HepG2 (cell line): Measurements from ENCODE around the gene INPP5E. TPM values are rescaled to one million over a fixed set of nuclear protein-coding genes. Genes with fewer than 3 reads are reported as not detected.

Experiments
- ATAC-seq: fragments of 200-7000 bp; cut with Tn5 transposase; 3 replicates; pipeline ENCODE4 v1.9.1; 2020; ENCODE audit warnings: mild to moderate bottlenecking, moderate library complexity
- BruUV-seq: library from RNA; stranded (reverse); fragments of 400-500 nt; replicated peaks from 2 replicates; lab custom pipeline; 2021; lab: Mats Ljungman, UMichigan
- CTCF ChIA-PET: fragments of 300-600 bp; formaldehyde crosslinking; extraction: SDS; loops from one replicate; lab custom pipeline; 2021; ENCODE audit warnings: low total read pairs, inconsistent platforms, low intra/inter-chr PET ratio; lab: Yijun Ruan, JAX
- POLR2A ChIA-PET: fragments of 350-600 bp; sonication (Branson Sonifier 250); formaldehyde crosslinking; loops from one replicate; lab custom pipeline; 2020; ENCODE audit warnings: antibody characterized with exemption, inconsistent platforms; lab: Yijun Ruan, JAX
- DNase-seq: peaks from one replicate; pipeline ENCODE4 v3.0.0-alpha.2; 2015; ENCODE audit warnings: low spot score
- FAIRE-seq: peaks from 3 replicates; lab custom pipeline; 2011; peaks lifted over from hg19 to GRCh38; lab: Jason Lieb, UNC
- H2AFZ ChIP-seq: one replicate; pipeline ENCODE4 v1.6.1; 2011; ENCODE audit warnings: low read length, inconsistent platforms
- H3K27ac ChIP-seq: fragments of 300-600 bp; 3 replicates; pipeline ENCODE4 v1.8.0; 2011; ENCODE audit warnings: mixed run types, mild to moderate bottlenecking, mixed read lengths, low read length, inconsistent platforms; ENCODE audit not compliant: insufficient read depth; ENCODE audit errors: extremely low read length
- H3K27me3 ChIP-seq, 2 experiments: fragments of 200-600 bp in 1 of 2; 2 replicates in 1 of 2; 3 replicates in 1 of 2; pipeline versions ENCODE4 v1.6.0 to v1.8.0; 2011; ENCODE audit warnings: low read length in 2 of 2, mild to moderate bottlenecking in 2 of 2, moderate library complexity in 2 of 2, inconsistent platforms in 1 of 2; ENCODE audit not compliant: insufficient read depth in 2 of 2, control insufficient read depth in 1 of 2
- H3K36me3 ChIP-seq, 2 experiments: fragments of 200-600 bp in 1 of 2; replicated peaks in 1 of 2; 2 replicates in 1 of 2; 3 replicates in 1 of 2; pipeline versions ENCODE4 v1.5.1 to v1.8.0; 2011; ENCODE audit warnings: low read length in 2 of 2, inconsistent platforms in 1 of 2; ENCODE audit not compliant: insufficient read depth in 2 of 2, control insufficient read depth in 1 of 2
- H3K4me1 ChIP-seq: 2 replicates; pipeline ENCODE4 v1.5.1; 2012; ENCODE audit warnings: low read length, inconsistent platforms; ENCODE audit not compliant: insufficient read depth
- H3K4me2 ChIP-seq: 2 replicates; pipeline ENCODE4 v1.6.0; 2011; ENCODE audit warnings: low read depth, low read length, inconsistent platforms
- H3K4me3 ChIP-seq, 3 experiments: fragments of 200-600 bp in 1 of 3; sonication (generic), shearing (Covaris generic) in 1 of 3; replicated peaks in 1 of 3; 2 replicates each; pipeline ENCODE4 v1.5.1; 2011 to 2016; ENCODE audit warnings: low read length in 3 of 3, inconsistent platforms in 2 of 3, low read depth in 2 of 3, mild to moderate bottlenecking in 2 of 3, control low read depth in 1 of 3, mixed read lengths in 1 of 3; ENCODE audit not compliant: insufficient read depth in 1 of 3
- H3K79me2 ChIP-seq: one replicate; pipeline ENCODE4 v1.6.1; 2011; ENCODE audit warnings: low read length, inconsistent platforms; ENCODE audit not compliant: insufficient read depth
- H3K9ac ChIP-seq: 2 replicates; pipeline ENCODE4 v1.6.0; 2011; ENCODE audit warnings: mild to moderate bottlenecking, low read depth, low read length, inconsistent platforms; ENCODE audit not compliant: insufficient read depth
- H3K9me3 ChIP-seq: 2 replicates; pipeline ENCODE4 v1.5.1; 2012; ENCODE audit warnings: mild to moderate bottlenecking, low read length
- H4K20me1 ChIP-seq: 2 replicates; pipeline ENCODE4 v1.6.0; 2011; ENCODE audit warnings: inconsistent platforms, mild to moderate bottlenecking, low read length, moderate library complexity; ENCODE audit not compliant: insufficient read depth
- ARID2 ChIP-seq: sonication (generic); formaldehyde crosslinking; IDR thresholded peaks from 2 replicates; pipeline ENCODE4 v1.8.1; 2022; ENCODE audit warnings: mild to moderate bottlenecking, missing genetic modification reagents, borderline replicate concordance
- ARID5B ChIP-seq: IDR thresholded peaks from 2 replicates; pipeline ENCODE4 v1.4.0; 2020; ENCODE audit warnings: mild to moderate bottlenecking, missing genetic modification reagents
- DNMT3B ChIP-seq: conservative IDR thresholded peaks from 2 replicates; pipeline ENCODE4 v1.6.1; 2016; ENCODE audit warnings: missing biosample characterization, control low read depth
- HMGXB4 ChIP-seq, 2 experiments: sonication (generic) in 1 of 2; formaldehyde crosslinking in 1 of 2; IDR thresholded peaks; 2 replicates each; pipeline versions ENCODE4 v1.4.0 to v1.6.1; 2018 to 2020; ENCODE audit warnings: missing genetic modification reagents in 2 of 2, borderline replicate concordance in 1 of 2, low read depth in 1 of 2, mild to moderate bottlenecking in 1 of 2, missing biosample characterization in 1 of 2
- HNRNPLL ChIP-seq: fragments of 200-400 bp; formaldehyde crosslinking; IDR thresholded peaks from 2 replicates; pipeline ENCODE4 v1.6.1; 2017; ENCODE audit warnings: mild to moderate bottlenecking, low read depth, low read length; ENCODE audit not compliant: poor library complexity, severe bottlenecking
- IKZF4 ChIP-seq: sonication (generic); formaldehyde crosslinking; IDR thresholded peaks from 2 replicates; pipeline ENCODE4 v1.5.1; 2020; ENCODE audit warnings: borderline replicate concordance, mild to moderate bottlenecking, low read depth, missing genetic modification reagents; ENCODE audit errors: not compliant biosample characterization
- POLR2AphosphoS2 ChIP-seq: IDR thresholded peaks from 2 replicates; pipeline ENCODE4 v1.6.1; 2011; ENCODE audit warnings: low read depth, low read length, improper control_type of control experiment
- RXRB ChIP-seq: IDR thresholded peaks from 2 replicates; pipeline ENCODE4 v1.6.1; 2016; ENCODE audit warnings: borderline replicate concordance, missing genetic modification reagents, missing compliant biosample characterization
- TEAD3 ChIP-seq: optimal IDR thresholded peaks from 2 replicates; pipeline ENCODE3; 2016; ENCODE audit warnings: borderline replicate concordance
- THAP7 ChIP-seq: sonication (generic); formaldehyde crosslinking; IDR thresholded peaks from 2 replicates; pipeline ENCODE4 v1.8.1; 2023; ENCODE audit warnings: mild to moderate bottlenecking, missing genetic modification reagents
- THRA ChIP-seq: sonication (generic); formaldehyde crosslinking; IDR thresholded peaks from 2 replicates; pipeline ENCODE4 v1.4.0; 2020; ENCODE audit warnings: missing genetic modification reagents, borderline replicate concordance
- ZMYM2 ChIP-seq: sonication (generic); formaldehyde crosslinking; IDR thresholded peaks from 2 replicates; pipeline ENCODE4 v1.8.0; 2022; ENCODE audit warnings: mild to moderate bottlenecking, missing genetic modification reagents
- ZNF746 ChIP-seq: sonication (generic); formaldehyde crosslinking; IDR thresholded peaks from 2 replicates; pipeline ENCODE4 v1.8.0; 2022; ENCODE audit warnings: mild to moderate bottlenecking, missing genetic modification reagents
- ZNF891 ChIP-seq: sonication (generic); formaldehyde crosslinking; IDR thresholded peaks from 2 replicates; pipeline ENCODE4 v1.5.0; 2020; ENCODE audit warnings: mild to moderate bottlenecking, missing genetic modification reagents
- WGBS: methylation state at CpG from one replicate; pipeline ENCODE4 v1.1.6; 2017; ENCODE audit warnings: low lambda C conversion rate; 5-methylcytosine and 5-hydroxymethylcytosine counted together
- in situ Hi-C: cut with HindIII; loops from 2 replicates; pipeline ENCODE4 v1.10.0; 2017; ENCODE audit warnings: low pct_unique_long_range_greater_than_20kb; ENCODE audit not compliant: extremely low pct_ligation_motif_present
- intact Hi-C: fragments of 100-400 bp; cut with micrococcal nuclease; formaldehyde crosslinking; loops from one replicate; pipeline ENCODE4 v1.10.0; 2022; ENCODE audit not compliant: unreplicated experiment
- polyA plus RNA-seq, 8 experiments: library from polyadenylated mRNA; depleted of rRNA in 3 of 8; stranded (reverse) in 7 of 8; unstranded in 1 of 8; fragments of >200 nt; fragmentation: Illumina TruSeq in 4 of 8; extraction: Trizol in 4 of 8; gene quantifications; 2 replicates each; pipeline versions ENCODE4 v1.2.1 to v1.2.3, GENCODE V29; 2011 to 2016; ENCODE audit warnings: low read depth in 4 of 8, missing spikeins in 1 of 8, mixed read lengths in 1 of 8; ENCODE audit not compliant: insufficient read depth in 1 of 8
- total RNA-seq, 5 experiments: library from RNA; depleted of rRNA; stranded (reverse); fragments of >200 nt; fragmentation: Illumina TruSeq; extraction: Trizol; gene quantifications; 2 replicates each; pipeline ENCODE4 v1.2.3, GENCODE V29; 2016; ENCODE audit warnings: low read depth in 1 of 5

Gene INPP5E
- total and polyA plus RNA-seq, 2 of the 13 experiments (the other 11 are each of a cell fraction or from before 2014, with no cell fraction given): 5.5 TPM

GRCh38 chr9:136438548-136439480 lies 831 bp downstream of the INPP5E start:
- no TSS peak for BruUV-seq
- ChIA-PET POLR2A (no interaction called here), CTCF (no interaction called here)
- Histone ChIP-seq H3K36me3 (peaks cover 4 to 25% of the 10 kb centered on the region in 2 experiments; a peak in 4 of 5 replicates), H3K4me3 (peak overlapping the region; percentile 89 to 92 (median 89)), H2AFZ (no peak overlapping the region), H3K27me3 (no peaks in the 10 kb centered on the region; a peak in 1 of 5 replicates), H4K20me1 (peaks cover 7% of the 10 kb centered on the region; the same call in 1 of the 2 replicates), H3K4me2 (peak overlapping the region; percentile 84), H3K9me3 (no peaks in the 10 kb centered on the region), H3K9ac (peak overlapping the region; percentile 85), H3K4me1 (peaks cover 46% of the 10 kb centered on the region), H3K27ac (peak overlapping the region; percentile 59), H3K79me2 (peaks cover 26% of the 10 kb centered on the region)
- intact Hi-C loops (no loop called here), in situ Hi-C loops (no loop called here)
- ATAC-seq: peak; percentile 47
- no peak for DNase-seq
- under 1% methylated on average over 17 of the region's 91 CpGs for WGBS
- no peak for FAIRE-seq
- no peak for TF ChIP-seq ZMYM2
- no peak for TF ChIP-seq RXRB (CRISPR knock-in tag)
- no peak for TF ChIP-seq ZNF746
- TF ChIP-seq HMGXB4 (CRISPR knock-in tag; IDR thresholded peaks at IDR 0.05; ENCODE audit: borderline replicate concordance in 1 of 2, low read depth in 1 of 2): peak in 1 of 2 experiments; percentile 49; a peak in 2 of 4 replicates
- TF ChIP-seq ZNF891 (CRISPR knock-in tag): no peak
- TF ChIP-seq ARID2: no peak
- TF ChIP-seq THRA (CRISPR knock-in tag): no peak
- TF ChIP-seq IKZF4 (CRISPR knock-in tag): no peak
- TF ChIP-seq ARID5B: no peak
- no peak for TF ChIP-seq TEAD3 (CRISPR knock-in tag)
- no peak for TF ChIP-seq DNMT3B (CRISPR knock-in tag)
- no peak for TF ChIP-seq HNRNPLL
- no peak for TF ChIP-seq POLR2AphosphoS2
- TF ChIP-seq THAP7 (CRISPR knock-in tag): no peak
